Testis (tissue), 3 donors: ENCODE measurements around the gene EPN3. TPM values are rescaled to one million over a fixed set of nuclear protein-coding genes. Genes with fewer than 3 reads are reported as not detected.
A peak's percentile ranks its signal among the peaks of the same experiment; 100 is the strongest.

Experiments used
- DNase-seq: peaks from one replicate; pipeline ENCODE4 v3.0.0-alpha.2; 2019
- H3K27ac ChIP-seq, 2 donors: fragments of 200-600 bp; sonication (generic); one replicate each; pipeline ENCODE4 v1.5.1; 2019
- H3K27me3 ChIP-seq: fragments of 200-600 bp; sonication (generic); one replicate; pipeline ENCODE4 v1.5.1; 2019
- H3K36me3 ChIP-seq: fragments of 200-600 bp; sonication (generic); one replicate; pipeline ENCODE4 v1.5.1; 2017; ENCODE audit warnings: low read depth; ENCODE audit errors: missing control alignments
- H3K4me1 ChIP-seq: fragments of 200-600 bp; sonication (generic); one replicate; pipeline ENCODE4 v1.5.1; 2019
- H3K4me3 ChIP-seq, 2 donors: fragments of 200-600 bp; sonication (generic); one replicate each; pipeline ENCODE4 v1.5.1; 2017 to 2019
- H3K9me3 ChIP-seq: fragments of 200-600 bp; sonication (generic); one replicate; pipeline ENCODE4 v1.5.1; 2017
- CTCF ChIP-seq, 3 experiments: fragments of 450-650 bp in 2 of 3; fragments of 200-600 bp in 1 of 3; sonication (generic) in 1 of 3; IDR thresholded peaks; one replicate each; pipeline ENCODE4 v1.5.1; 2016 to 2019; ENCODE audit warnings: antibody characterized with exemption in 3 of 3, mild to moderate bottlenecking in 2 of 3, moderate library complexity in 1 of 3
- POLR2A ChIP-seq: fragments of 450-650 bp; IDR thresholded peaks from one replicate; pipeline ENCODE4 v1.6.1; 2017; ENCODE audit warnings: antibody characterized with exemption, mild to moderate bottlenecking, moderate library complexity
- WGBS, 2 donors: methylation state at CpG; one replicate each; pipeline ENCODE4 v1.1.5; 2018; 5-methylcytosine and 5-hydroxymethylcytosine counted together
- intact Hi-C: fragments of 100-400 bp; cut with DNase I; formaldehyde crosslinking; loops from one replicate; pipeline ENCODE4 v1.15.1; 2023; ENCODE audit warnings: low total_unique reads
- polyA plus RNA-seq: library from polyadenylated mRNA; stranded (reverse); fragments of 350-450 nt; fragmentation: Illumina TruSeq; extraction: RNeasy Lipid Tissue Mini Kit (QIAGEN cat#74804); gene quantifications from one replicate; pipeline ENCODE4 v1.2.3, GENCODE V29; 2014; ENCODE audit warnings: low read depth, low replicate concordance; ENCODE audit not compliant: insufficient read depth
- total RNA-seq, 2 donors: library from RNA; depleted of rRNA; stranded (reverse); fragments of >200 nt; gene quantifications; one replicate each; pipeline ENCODE4 v1.2.3, GENCODE V29; 2016

Gene EPN3
- total and polyA plus RNA-seq, 3 donors from 2014 or later, result 4.9 to 6.3 (median 6.3) TPM

GRCh38 chr17:50549256-50549941 is 16.9 kb downstream of the EPN3 start:
- DNase-seq, result no peak
- H3K27ac ChIP-seq, result no peak overlapping the region
- no peaks in the 10 kb centered on the region for H3K9me3 ChIP-seq
- no peak overlapping the region for H3K4me3 ChIP-seq
- WGBS, 2 donors, result 86 to 88% methylated on average over 17 to 19 of the region's 19 CpGs
- no peaks in the 10 kb centered on the region for H3K27me3 ChIP-seq
- intact Hi-C loops, result loop anchor here (5.0 kb wide), 1 partner anchor 148 kb away; no protein-coding TSS in a partner anchor
- peaks cover 13% of the 10 kb centered on the region for H3K4me1 ChIP-seq
- TF ChIP-seq CTCF (IDR thresholded peaks at IDR 0.05), result no peak
- no peaks in the 10 kb centered on the region for H3K36me3 ChIP-seq

- Histone ChIP-seq H3K9me3 (no peaks in the 10 kb centered on the region), H3K27me3 (no peaks in the 10 kb centered on the region), H3K36me3 (no peaks in the 10 kb centered on the region), H3K4me1 (peaks cover 13% of the 10 kb centered on the region), H3K27ac (no peak overlapping the region), H3K4me3 (no peak overlapping the region)
- intact Hi-C loops, result loop anchor here (5.0 to 10.0 kb wide), 2 partner anchors 147 to 285 kb away; partner anchors contain the start of gene WFIKKN2
- no peak for DNase-seq
- TF ChIP-seq CTCF (IDR thresholded peaks at IDR 0.05) (no peak), POLR2A (no peak)
- 88 to 90% methylated on average over 11 of the region's 11 CpGs for WGBS, 2 donors
Observed at GRCh38 chr17:50549969-50550368, 17.4 kb downstream of the EPN3 start.

- TF ChIP-seq CTCF (IDR thresholded peaks at IDR 0.05) (peak; percentile 71 to 88 (median 76)), POLR2A (no peak)
- Histone ChIP-seq H3K27me3 (no peaks in the 10 kb centered on the region), H3K36me3 (no peaks in the 10 kb centered on the region), H3K4me3 (no peak overlapping the region), H3K4me1 (peaks cover 13% of the 10 kb centered on the region), H3K27ac (no peak overlapping the region), H3K9me3 (no peaks in the 10 kb centered on the region)
- DNase-seq, result peak; percentile 88
- 53 to 94% methylated on average over 6 to 32 of the region's 32 CpGs for WGBS, 2 donors
- intact Hi-C loops, result loop anchor here (10.0 kb wide), 1 partner anchor 284 kb away; the partner anchor contains the start of gene WFIKKN2
Observed at GRCh38 chr17:50550661-50551432, 18.3 kb downstream of the EPN3 start.

GRCh38 chr17:50551433-50551815 is 18.9 kb downstream of the EPN3 start:
- H3K27me3 ChIP-seq, result no peaks in the 10 kb centered on the region
- TF ChIP-seq CTCF (IDR thresholded peaks at IDR 0.05) (no peak), POLR2A (no peak)
- no peak overlapping the region for H3K4me3 ChIP-seq
- H3K9me3 ChIP-seq, result no peaks in the 10 kb centered on the region
- peaks cover 12% of the 10 kb centered on the region for H3K4me1 ChIP-seq
- no peak for DNase-seq
- 90 to 95% methylated on average over 8 of the region's 8 CpGs for WGBS, 2 donors
- H3K36me3 ChIP-seq, result no peaks in the 10 kb centered on the region
- H3K27ac ChIP-seq, result no peak overlapping the region
- intact Hi-C loops, result loop anchor here (10.0 kb wide), 1 partner anchor 283 kb away; the partner anchor contains the start of gene WFIKKN2
